Activated naive CD4-positive, alpha-beta T cell treated with anti-CD3 and anti-CD28 coated beads, Interleukin-2, amount 50 U/mL, for 72 hours (primary cell): Measurements from ENCODE around the gene SUGT1. TPM values are rescaled to one million over a fixed set of nuclear protein-coding genes. Genes with fewer than 3 reads are reported as not detected.
A peak's percentile ranks its signal among the peaks of the same experiment; 100 is the strongest.
"Not testable (repeated sequence)": the region's sequence is repeated elsewhere in the genome, so short reads cannot be mapped to it uniquely, and the experiment has no call there.

Experiments
- ATAC-seq, 2 donors: fragments of 150-1000 bp; cut with Tn5 transposase; 2 replicates each; pipeline ENCODE4 v1.10.0; 2021; ENCODE audit warnings: mild to moderate bottlenecking in 2 of 2, moderate library complexity in 2 of 2
- DNase-seq, 2 donors: peaks; one replicate each; pipeline ENCODE4 v3.0.0; 2021 to 2022; ENCODE audit warnings: low spot score in 2 of 2
- H3K27ac Mint-ChIP-seq, 2 donors: one replicate each; pipeline ENCODE4 v1.8.0; 2022; ENCODE audit warnings: mild to moderate bottlenecking in 2 of 2, mixed read lengths in 2 of 2
- H3K36me3 Mint-ChIP-seq, 2 donors: one replicate each; pipeline ENCODE4 v1.8.0; 2022; ENCODE audit warnings: mixed read lengths in 2 of 2
- H3K9me3 Mint-ChIP-seq, 2 donors: one replicate each; pipeline ENCODE4 v1.8.0; 2022; ENCODE audit warnings: mixed read lengths in 2 of 2
- total RNA-seq, 2 donors: library from RNA; stranded (reverse); gene quantifications; one replicate each; pipeline ENCODE4 v1.2.3, GENCODE V29; 2022

SUGT1 gene
- total RNA-seq, 2 donors from 2014 or later = 45.8 to 55.6 TPM

DNA sequence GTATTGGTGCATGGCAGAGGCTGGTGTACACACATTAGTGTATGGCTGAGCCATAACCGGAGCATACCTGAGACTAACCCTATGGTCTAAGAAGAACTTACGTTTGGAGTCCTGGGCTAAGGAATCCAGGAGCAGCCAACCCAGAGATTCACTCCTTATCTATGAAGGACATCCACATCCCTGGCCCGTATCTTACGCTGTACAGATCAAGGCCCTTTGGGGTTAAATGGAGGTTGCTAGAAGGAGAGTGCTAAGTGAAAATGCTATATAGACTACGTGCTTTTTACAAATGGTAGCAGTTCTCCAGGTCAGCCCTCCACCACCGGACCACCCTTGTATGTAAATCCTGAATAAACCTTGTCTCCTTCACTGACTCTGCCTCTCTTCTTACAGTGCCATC is 1.9 kb upstream of the SUGT1 start:
- DNase-seq (no peak), ATAC-seq (no peak)
- Mint-ChIP-seq H3K9me3 (no peaks in the 10 kb centered on the region), H3K36me3 (peaks cover 9 to 27% of the 10 kb centered on the region in 2 donors), H3K27ac (no peak overlapping the region)

DNA sequence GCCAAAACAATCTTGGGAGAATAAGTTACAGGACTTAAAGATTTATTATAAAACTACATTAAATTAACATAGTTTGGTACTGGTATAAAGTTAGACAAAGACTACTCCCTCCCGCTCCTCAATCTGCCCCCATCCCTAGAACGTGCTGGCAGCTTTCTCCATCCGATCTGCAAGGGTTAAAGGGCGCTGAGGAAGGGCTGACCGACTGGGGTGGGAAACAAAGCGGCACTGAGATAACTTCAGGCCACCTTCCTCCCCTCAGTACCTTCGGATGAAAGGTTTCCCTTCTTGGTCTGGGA is 790 bp upstream of the SUGT1 start:
- ATAC-seq (peak; percentile 4 to 43), DNase-seq (no peak)
- no peak overlapping the region for H3K27ac Mint-ChIP-seq
- no peaks in the 10 kb centered on the region for H3K9me3 Mint-ChIP-seq
- H3K36me3 Mint-ChIP-seq = peaks cover 9 to 27% of the 10 kb centered on the region in 2 donors

DNA sequence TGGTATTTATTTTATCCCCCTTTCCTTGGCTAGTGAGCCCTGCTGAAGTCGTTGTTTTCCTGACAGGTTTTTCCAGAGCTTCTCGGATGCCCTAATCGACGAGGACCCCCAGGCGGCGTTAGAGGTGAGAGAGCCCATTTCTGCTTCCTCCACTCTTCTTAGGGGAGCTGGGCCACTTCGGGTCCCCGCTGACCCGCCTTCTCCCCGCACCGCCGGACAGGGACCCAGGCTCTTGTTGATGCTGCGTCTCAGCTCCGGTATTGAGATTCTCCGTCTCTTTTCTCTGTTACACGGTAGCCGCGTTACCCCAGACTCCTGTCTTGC is 306 bp downstream of the SUGT1 start:
- DNase-seq (no peak), ATAC-seq (peak; percentile 31 to 35)
- no peak overlapping the region for H3K27ac Mint-ChIP-seq
- H3K36me3 Mint-ChIP-seq = peaks cover 9 to 27% of the 10 kb centered on the region in 2 donors
- no peaks in the 10 kb centered on the region for H3K9me3 Mint-ChIP-seq

DNA sequence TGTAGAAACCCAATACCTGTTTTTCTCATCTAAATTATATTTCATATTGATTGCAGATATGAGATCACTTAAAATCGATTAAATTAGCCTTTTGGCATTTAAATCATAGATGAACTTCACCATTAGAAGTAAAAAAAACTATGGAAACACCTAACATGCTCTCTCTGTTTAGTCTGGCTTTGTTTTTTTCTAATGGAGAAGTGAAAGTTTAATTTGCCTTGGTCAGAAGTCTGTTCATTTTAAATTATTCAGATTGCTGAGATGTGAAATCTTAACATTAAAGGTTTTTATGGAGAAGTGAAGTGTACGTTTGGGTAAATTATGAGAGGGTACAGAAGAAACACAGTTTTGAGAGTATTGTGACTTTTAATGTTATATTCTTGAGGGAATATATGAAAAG is 6.7 kb downstream of the SUGT1 start:
- DNase-seq (no peak), ATAC-seq (no peak)
- H3K27ac Mint-ChIP-seq = no peak overlapping the region
- peaks cover 0 to 10% of the 10 kb centered on the region in 2 donors for H3K36me3 Mint-ChIP-seq
- H3K9me3 Mint-ChIP-seq = no peaks in the 10 kb centered on the region

DNA sequence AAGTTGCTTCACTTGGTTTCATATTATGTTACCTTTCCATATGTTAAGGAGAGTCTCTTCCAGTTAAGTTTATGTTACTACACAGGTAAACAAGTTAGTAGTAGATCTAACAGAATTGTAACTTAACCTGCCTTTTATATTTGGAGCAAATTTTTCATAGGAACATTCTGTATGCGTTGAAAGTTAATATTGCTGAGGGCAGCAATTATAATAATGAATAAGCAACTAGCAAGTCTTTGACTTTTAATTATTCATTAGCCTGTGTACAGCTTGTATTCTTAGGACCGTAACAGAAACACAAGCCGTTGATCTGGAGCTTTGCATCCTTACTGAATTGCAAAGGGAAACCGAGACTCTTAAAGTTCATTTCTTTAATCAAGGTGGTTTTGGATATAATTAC is 11.6 kb downstream of the SUGT1 start:
- DNase-seq (no peak), ATAC-seq (no peak)
- no peaks in the 10 kb centered on the region for H3K9me3 Mint-ChIP-seq
- H3K36me3 Mint-ChIP-seq = peaks cover 9 to 11% of the 10 kb centered on the region in 2 donors
- no peak overlapping the region for H3K27ac Mint-ChIP-seq

DNA sequence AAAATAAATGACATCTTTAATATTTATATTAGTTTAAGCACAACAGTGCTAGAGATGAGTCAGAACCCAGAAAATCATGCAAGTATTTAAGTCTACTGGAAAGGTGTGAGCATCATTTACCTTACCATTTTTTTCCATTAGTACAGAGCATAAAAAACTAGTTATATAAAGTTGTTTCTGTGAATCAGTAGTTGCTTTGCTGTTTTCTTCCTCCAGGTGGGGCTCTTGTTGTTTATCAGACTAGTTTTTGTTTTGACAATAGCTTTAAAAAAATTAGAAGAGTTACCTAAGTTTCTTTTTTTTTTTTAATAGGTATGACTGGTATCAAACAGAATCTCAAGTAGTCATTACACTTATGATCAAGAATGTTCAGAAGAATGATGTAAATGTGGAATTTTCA is 12.7 kb downstream of the SUGT1 start:
- H3K9me3 Mint-ChIP-seq = no peaks in the 10 kb centered on the region
- DNase-seq = no peak
- H3K36me3 Mint-ChIP-seq = peaks cover 8 to 9% of the 10 kb centered on the region in 2 donors

DNA sequence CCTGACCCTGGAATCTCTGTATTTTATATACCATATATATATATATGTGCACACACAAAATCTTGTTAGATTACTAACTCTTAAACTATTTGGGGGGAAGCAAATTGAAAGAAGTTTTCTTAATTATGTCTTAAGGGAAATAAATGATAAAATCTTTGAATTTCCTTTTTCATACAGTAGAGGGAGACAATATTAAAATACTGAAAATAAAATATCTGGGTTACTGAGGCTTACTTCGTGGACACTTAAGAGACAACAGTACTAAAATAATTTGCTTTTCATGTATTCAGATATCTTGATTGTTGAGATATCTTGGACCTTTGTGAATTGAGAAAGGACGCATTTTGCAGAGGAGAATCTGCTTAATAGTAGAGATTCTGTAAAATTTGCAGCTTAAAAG is 17.0 kb downstream of the SUGT1 start:
- H3K36me3 Mint-ChIP-seq = peaks cover 8 to 9% of the 10 kb centered on the region in 2 donors
- H3K27ac Mint-ChIP-seq = no peak overlapping the region
- DNase-seq = no peak
- no peak for ATAC-seq
- H3K9me3 Mint-ChIP-seq = no peaks in the 10 kb centered on the region

More for the DNA sequence above, 12.7 kb downstream of the SUGT1 start:
- ATAC-seq = peak in 1 of 2 donors; percentile 63
- H3K27ac Mint-ChIP-seq = peak overlapping the region in 1 of 2 donors; percentile 68

DNA sequence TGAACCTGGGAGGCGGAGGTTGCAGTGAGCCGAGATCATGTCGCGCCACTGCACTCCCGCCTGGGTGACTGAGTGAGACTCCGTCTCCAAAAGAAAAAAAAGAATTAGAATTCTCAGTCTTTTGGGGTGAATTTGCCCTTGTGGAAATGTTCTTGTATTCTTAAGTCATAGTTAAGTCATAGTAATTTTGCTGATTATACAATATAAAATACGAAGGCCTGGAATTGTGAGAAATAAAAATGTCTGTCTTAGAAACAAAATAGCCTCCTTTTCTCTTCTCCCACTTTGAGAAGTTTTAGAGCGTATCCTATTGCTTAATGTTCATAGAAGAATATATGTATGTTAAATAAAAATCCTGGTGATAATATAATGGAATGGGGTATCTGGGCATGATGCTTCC is 18.1 kb downstream of the SUGT1 start:
- no peak for ATAC-seq
- Mint-ChIP-seq H3K27ac (no peak overlapping the region), H3K36me3 (peaks cover 8 to 9% of the 10 kb centered on the region in 2 donors), H3K9me3 (no peaks in the 10 kb centered on the region)
- no peak for DNase-seq

DNA sequence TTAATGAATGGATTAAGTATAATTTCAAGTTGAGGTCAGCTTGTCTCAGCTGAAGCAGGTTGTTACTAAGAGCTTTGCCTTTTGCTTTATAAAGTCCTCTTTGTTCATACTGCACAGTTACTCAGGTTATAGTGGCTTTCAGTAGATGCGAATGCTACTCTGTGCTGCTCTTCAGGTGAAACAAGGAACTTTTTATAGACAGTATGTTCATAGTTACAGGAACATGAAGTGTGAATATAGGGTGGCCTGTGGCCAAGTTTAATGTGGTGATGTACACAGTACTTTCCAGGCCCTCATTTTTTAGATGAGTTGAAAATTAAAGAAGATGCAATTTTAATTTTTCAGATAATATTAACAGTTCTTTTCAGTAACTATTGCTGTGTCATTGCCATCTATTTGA is 20.8 kb downstream of the SUGT1 start:
- no peaks in the 10 kb centered on the region for H3K9me3 Mint-ChIP-seq
- H3K36me3 Mint-ChIP-seq = peaks cover 0 to 10% of the 10 kb centered on the region in 2 donors
- ATAC-seq (no peak), DNase-seq (no peak)
- H3K27ac Mint-ChIP-seq = no peak overlapping the region

DNA sequence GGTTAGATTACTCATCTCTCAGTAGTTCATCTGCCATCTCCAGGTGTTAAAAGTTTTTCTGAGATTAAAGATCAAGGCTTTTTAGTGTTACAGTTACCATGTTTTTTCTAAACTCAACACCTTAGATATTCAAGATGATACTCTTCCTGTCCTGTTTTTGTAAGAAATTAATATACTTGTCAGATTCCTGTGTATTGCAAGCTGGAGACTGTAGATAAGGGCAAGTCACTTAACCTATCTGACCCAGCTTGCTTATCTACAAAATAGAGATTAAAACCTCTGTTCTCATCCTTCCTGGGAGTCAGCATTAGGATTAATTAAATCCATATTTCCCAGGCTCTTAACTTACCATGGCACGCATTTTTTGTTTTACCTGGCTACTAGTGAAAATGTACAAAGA is 25.2 kb downstream of the SUGT1 start:
- no peak for DNase-seq
- ATAC-seq = peak in 1 of 2 donors; percentile 20
- no peak overlapping the region for H3K27ac Mint-ChIP-seq
- no peaks in the 10 kb centered on the region for H3K9me3 Mint-ChIP-seq
- peaks cover 0 to 19% of the 10 kb centered on the region in 2 donors for H3K36me3 Mint-ChIP-seq

DNA sequence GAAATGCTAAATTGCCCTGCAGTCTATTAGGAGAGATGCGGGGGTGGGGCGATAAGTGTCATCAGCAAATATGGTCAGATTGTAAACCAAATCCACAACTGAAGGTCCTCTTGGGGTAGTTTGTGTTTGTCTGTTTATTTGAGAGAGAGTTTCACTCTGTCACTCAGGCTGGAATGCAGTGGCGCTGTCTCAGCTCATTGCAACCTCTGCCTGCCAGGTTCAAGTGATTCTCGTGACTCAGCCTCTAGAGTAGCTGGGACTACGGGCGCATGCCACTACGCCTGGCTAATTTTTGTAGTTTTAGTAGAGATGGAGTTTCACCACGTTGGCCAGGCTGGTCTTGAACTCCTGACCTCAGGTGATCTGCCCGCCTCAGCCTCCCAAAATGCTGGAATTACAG is 33.2 kb downstream of the SUGT1 start:
- not testable (repeated sequence) for H3K27ac Mint-ChIP-seq, DNase-seq, ATAC-seq, H3K9me3 Mint-ChIP-seq
- peaks cover 14 to 21% of the 10 kb centered on the region in 2 donors for H3K36me3 Mint-ChIP-seq

DNA sequence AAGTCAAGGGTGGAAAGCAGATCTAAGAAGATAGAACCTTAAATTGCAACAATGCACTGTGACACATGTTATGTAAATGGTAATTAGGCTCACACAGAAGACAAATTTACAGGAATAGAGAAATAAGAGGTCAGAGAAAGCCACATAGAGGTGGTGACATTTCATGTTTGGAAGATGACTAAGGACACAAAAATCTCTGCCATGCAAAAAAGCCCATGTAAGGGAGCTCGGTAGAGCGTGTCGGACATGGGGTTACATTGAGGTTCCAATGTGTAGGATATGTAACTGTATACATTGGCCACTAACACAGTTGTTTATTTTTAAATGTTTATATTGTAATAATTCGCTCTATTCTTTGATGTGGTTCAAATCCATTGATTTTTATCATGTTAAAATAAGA is 33.7 kb downstream of the SUGT1 start:
- no peaks in the 10 kb centered on the region for H3K9me3 Mint-ChIP-seq

DNA sequence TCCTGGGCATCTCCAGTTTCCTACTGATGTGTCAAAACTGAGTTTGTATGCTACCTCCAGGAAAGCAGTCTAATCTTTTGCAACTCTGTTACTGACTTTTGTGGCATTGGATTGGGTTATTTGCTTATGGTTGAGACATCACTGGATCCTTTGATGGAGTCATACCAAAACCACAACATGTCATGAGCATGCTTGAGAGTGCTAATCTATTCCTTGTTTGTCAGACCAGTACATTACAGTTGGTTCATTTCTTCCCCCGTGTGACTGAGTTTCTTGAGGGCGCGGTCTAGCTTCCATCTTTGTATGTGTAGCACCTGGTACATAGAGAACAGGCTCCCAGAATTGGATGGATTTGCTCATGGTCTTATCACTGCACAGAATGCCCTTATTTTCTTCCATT is 43.2 kb downstream of the SUGT1 start:
- ATAC-seq (peak; percentile 95 to 98), DNase-seq (peak in 1 of 2 donors; percentile 52)
- Mint-ChIP-seq H3K9me3 (no peaks in the 10 kb centered on the region), H3K36me3 (no peaks in the 10 kb centered on the region), H3K27ac (peak overlapping the region; percentile 9 to 86)

More for the DNA sequence above, 33.7 kb downstream of the SUGT1 start:
- H3K36me3 Mint-ChIP-seq = peaks cover 14 to 21% of the 10 kb centered on the region in 2 donors
- no peak overlapping the region for H3K27ac Mint-ChIP-seq
- ATAC-seq (no peak), DNase-seq (no peak)

DNA sequence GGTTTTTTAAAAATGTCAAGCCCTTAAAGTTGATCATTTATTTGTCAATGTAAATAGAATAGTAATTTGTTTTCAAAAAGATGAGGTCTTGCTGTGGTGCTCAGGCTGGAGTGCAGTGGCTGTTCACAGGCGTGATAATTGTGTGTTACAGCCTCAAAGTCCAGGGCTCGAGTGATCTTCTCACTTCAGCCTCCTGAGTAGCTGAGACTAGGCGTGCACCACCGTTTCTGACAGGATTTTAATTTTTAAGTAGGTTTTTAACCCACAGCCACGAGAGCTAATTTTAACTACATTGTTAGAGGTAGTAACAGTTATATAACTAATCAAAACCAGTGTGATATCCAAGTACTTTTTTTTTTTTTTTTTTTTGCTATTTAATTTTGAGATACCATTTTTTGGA is 43.9 kb downstream of the SUGT1 start:
- Mint-ChIP-seq H3K36me3 (no peaks in the 10 kb centered on the region), H3K27ac (peak overlapping the region in 1 of 2 donors; percentile 9), H3K9me3 (no peaks in the 10 kb centered on the region)
- DNase-seq = no peak
- no peak for ATAC-seq

DNA sequence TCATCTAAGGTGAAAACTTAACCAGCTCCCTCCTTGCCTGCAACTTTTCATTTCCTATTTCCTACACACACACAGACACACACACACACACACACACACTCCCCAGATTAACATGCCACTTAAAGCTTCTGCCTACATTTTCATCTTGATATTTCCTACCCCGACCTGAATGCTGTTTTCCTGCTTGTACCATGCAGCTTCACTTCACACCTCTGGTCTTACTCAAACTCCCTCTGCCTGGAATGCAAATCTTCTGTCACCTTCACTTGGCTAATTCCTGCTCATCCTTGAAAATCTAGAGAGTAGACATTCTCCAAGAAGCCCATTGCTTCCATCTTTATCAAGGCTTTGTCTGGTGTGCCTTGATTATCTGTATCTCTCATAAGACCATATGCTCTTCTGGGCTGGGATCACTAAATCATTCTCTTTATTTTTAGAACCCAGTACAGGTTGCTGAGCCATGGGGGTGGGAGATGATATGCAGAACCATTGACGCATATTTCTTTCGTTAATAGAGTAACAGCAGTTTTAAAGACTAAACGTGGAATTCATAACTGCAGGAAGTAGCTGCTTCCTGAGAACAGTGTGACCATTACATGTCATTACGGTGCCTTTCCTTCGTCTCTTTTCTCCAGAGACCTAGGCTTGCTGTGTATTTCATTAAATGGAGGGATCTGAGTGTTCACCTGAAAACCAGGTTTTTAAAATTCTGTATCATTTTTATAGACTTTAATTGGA is 49.3 kb downstream of the SUGT1 start:
- no peaks in the 10 kb centered on the region for H3K9me3 Mint-ChIP-seq
- ATAC-seq = no peak
- DNase-seq = no peak
- no peak overlapping the region for H3K27ac Mint-ChIP-seq
- H3K36me3 Mint-ChIP-seq = no peaks in the 10 kb centered on the region

DNA sequence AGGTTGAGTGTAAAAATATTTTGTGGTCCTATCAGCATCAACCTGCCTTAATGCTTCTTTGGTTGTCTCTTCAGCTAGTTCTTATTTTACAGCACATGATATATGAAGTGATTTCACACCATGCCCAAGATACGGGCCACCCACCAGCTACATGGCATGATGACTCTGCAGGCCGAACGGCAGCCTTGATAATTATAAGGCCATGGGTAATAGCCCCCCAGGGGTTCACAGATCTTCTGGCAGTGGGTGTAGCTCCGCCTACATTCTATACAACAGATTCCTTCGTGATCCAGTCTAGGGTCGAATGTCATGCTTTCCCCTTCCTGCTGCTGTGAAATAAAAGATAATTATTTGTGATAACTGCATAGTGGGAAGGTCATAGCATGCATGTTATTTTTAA is 50.8 kb downstream of the SUGT1 start:
- no peak for ATAC-seq
- DNase-seq = no peak
- H3K9me3 Mint-ChIP-seq = no peaks in the 10 kb centered on the region
- no peaks in the 10 kb centered on the region for H3K36me3 Mint-ChIP-seq
- no peak overlapping the region for H3K27ac Mint-ChIP-seq

DNA sequence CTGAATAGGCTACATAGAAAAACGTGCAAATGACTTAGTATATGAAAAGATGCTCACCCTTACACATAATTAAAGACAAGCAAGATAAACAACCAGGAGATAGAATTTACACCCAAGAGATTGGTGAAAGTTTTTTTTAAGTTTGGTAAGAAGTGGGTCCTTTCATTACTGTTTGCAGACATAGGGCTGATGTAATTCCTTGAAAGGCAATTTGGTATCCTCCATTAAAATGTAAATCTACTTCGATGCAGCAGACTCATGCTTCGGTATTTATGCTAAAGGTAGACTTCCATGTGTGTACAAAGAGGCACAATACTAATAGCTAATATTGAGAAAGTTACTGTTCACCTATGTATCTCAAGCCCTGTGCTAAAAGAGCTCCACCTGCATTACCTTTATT is 53.4 kb downstream of the SUGT1 start:
- H3K27ac Mint-ChIP-seq = no peak overlapping the region
- no peaks in the 10 kb centered on the region for H3K36me3 Mint-ChIP-seq
- DNase-seq = no peak
- no peak for ATAC-seq
- no peaks in the 10 kb centered on the region for H3K9me3 Mint-ChIP-seq

DNA sequence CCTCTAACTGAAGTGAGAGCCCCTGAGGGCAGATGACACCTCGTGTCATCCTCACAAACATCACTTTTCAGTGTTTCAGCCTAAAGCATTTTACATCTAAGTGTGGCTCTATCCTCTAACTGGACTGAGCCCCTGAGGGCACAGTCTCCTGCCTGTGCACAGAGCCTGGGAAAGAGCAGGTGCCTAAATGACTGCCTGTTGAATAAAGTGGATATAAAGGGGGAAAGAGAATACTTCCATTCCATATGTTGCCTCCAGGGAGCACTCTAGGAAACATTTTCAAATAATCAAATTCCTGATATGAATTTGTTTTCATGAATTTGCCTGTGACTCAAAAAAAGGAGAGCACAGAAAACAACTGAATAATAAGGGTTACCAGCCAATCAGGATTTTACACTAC is 54.7 kb downstream of the SUGT1 start:
- Mint-ChIP-seq H3K9me3 (no peaks in the 10 kb centered on the region), H3K27ac (no peak overlapping the region), H3K36me3 (no peaks in the 10 kb centered on the region)
- DNase-seq = no peak
- no peak for ATAC-seq
